Activated CD8-positive, alpha-beta memory T cell treated with anti-CD3 and anti-CD28 coated beads for 1 hour (primary cell): Measurements from ENCODE around the gene SLX4IP.

ENCODE experiments used
- DNase-seq, 2 donors: peaks; one replicate each; pipeline ENCODE4 v3.0.0-alpha.2; 2020; ENCODE audit warnings: low read depth in 1 of 2; ENCODE audit errors: extremely low read depth in 1 of 2

Gene SLX4IP

DNA sequence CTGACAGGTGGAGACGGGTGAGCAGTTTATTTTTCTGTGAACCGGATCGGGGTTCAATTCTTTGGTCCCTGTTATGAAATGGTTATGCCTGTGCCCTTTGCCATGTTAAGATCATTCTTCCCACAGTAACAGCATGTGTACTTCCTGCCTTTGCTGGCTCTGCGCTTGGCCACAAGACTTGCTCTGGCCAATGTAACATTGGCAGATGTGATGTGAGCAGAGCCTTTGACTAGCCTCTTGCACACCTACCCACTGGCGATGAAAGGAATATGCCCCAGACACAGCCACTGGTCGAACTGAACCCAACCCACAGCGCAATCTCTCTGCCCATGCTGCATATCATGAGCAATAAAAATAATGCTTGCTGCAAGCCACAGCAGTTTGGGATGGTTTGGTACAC lies 206.8 kb downstream of the SLX4IP start:
- no peak for DNase-seq

DNA sequence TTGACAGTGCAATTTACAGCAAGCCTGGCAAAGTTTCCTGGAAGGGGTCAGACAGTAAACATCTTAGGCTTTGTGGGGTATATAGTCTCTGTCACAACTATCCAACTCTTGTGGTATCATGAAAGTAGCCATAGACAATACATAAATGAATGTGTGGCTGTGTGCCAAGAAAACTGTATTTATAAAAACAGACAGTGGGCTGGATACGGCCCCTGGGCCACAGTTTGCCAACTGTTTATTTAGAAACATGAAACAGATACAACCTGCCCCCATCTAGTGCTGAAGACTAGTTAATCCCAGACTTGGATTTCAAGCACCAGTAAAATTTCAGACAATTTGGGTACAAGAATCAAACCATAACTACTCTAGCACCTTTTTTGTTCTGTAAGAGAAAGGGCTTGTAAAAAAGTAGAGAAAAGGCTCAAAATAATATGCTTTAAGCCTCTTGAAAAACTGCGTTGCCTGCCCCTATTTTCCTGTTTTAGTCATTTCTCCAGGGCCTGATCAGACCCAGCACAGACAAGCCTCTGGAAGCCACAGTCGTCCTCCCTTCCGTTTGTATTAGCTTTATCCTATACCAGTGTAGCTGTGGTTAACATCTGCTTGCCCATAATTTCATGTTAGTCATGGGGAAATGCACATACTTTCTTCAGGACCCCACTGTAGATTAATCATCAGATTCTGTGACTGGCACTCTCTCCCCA lies 207.9 kb downstream of the SLX4IP start:
- DNase-seq, result no peak

DNA sequence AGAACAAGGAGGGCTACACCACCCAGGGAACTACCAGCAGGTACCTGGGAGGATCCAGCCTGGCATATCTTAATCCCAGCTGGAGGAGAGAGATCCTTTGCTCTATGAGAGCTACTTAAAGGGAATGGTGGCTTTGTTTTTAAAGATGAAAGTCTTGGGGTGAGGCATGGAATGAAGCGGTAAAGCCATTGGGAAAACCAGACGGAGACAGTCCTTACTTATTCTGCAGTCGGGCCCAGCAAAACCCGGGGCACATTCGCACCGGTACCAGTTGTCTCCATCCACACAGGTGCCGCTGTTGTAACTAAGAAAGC lies 208.4 kb downstream of the SLX4IP start:
- no peak for DNase-seq

DNA sequence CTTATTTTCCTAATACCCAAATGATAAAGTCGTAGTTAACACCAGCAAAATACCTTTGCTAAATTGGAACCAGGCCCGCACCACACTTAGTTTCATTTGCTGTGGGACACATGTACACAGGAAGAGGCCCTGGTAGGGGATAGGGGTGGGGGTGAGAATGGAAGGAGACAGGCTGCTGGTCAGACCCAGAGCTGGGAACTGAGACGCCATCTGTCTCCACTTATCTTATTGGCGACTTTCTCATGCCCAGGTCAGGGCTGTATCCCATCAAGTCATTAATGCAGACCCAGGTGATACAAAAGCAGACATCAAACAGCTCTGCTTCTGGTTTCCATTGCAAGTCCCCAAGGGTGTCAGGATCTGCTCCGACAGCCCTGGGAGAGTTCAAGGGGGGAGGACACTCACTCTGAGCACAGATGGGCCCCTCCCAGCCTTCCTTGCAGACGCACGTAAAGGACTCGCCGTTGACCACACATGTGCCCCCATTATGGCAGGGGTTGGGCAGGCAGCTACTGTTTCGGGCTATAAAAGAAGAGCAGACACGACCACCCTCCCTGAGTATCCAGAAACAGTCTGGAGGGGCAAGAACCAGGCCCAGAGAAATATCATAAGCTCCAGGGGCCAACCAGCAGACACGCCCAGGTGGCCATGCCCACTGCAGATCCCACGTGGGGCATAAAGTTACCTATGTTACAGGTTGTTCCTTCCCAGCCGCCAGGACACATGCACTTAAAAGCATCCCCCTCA lies 209.5 kb downstream of the SLX4IP start:
- DNase-seq, result no peak

DNA sequence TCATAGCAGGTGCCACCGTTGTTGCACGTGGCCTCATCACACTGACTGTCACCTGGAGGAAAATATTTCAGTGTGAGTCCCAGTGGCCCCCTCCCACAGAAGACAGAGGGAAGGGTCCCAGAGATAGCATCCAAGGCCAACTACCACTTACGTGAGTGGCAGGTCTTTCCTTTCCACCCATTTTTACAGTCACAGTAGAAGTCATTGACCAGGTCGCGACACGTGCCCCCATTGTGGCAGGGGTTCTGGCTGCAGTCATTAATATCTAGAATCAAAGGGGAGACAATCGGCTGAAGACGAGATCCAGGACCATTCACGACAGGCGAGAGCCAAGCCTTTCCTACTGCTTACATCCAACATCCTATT lies 210.1 kb downstream of the SLX4IP start:
- DNase-seq, result no peak

DNA sequence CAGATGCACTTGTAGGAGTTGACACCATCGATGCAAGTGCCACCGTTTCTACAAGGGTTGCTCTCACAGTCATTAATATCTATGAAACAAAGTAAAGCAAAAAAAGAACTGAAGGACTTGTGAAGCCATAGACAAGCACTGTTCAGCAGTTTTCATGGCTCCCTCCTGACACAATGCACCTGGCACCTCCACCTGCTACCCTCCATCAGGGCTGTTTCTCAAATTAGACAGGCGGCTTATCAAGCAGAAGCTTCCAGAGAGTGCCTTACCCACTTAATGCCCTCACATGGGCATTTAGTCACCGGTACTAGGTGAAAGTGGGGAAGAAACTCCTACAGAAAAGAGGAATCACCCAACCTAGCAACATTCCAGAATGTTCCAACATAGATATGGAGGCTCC lies 210.9 kb downstream of the SLX4IP start:
- no peak for DNase-seq

DNA sequence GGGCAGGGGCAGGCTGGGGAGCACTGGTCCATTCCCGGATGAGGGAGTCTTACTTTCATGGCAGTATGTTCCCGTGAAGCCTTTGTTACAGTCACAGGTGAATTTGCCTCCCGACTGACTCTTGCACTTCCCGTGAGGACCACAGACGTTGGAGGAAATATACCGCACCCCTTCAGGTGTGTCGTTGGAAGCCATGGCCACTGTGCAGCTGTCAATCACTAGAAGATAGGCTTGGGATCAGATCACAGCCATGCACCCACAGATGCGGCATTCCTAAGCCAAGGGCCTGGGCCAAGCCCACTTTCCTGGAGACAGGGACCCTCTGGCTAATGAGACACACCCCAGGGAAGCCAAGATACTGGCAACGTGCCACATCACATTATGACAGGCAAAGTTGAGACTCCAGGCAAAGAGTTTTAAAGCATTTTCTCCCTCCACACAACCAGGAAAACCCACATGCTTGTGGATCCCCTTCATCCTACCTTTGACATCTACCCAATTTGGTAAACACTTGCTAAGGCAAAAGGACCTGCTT lies 211.8 kb downstream of the SLX4IP start:
- no peak for DNase-seq

DNA sequence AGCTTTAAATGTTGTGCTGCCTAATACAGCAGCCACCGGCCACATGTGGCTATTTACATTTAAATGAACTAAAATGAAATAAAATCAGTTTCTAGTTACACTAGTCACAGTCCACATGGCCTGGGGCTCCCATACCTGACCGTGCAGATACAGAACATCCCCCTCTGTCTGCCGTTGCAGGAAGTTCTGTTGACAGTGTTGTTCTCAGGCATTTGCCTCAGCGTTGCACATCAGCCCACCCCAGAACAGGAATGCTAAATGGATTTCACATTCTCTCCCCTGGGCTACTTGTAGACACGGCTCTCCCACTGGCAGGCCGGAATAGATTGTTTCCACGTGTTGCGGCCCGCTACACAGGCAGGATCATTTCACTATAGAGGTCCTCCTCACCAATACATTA lies 212.4 kb downstream of the SLX4IP start:
- DNase-seq, result no peak

DNA sequence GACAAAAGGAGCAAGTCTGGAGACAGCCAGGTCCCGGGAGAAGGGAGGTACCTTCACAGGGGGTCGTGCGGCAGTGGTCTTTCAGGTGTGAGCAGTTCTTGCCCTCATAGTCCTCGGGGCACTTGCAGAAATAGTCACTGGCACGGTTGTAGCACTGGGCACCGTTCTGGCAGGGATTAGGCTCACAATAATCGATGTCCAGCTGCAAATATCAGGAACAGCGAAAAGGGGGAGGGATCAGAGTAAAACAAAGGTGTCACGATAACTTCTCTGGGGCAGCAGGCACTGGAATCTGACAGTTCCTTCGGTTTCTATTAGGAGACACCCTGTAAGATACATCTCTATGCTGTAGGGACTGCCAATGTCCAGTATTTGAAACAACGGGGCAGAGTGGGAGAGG lies 212.8 kb downstream of the SLX4IP start:
- DNase-seq, result no peak

DNA sequence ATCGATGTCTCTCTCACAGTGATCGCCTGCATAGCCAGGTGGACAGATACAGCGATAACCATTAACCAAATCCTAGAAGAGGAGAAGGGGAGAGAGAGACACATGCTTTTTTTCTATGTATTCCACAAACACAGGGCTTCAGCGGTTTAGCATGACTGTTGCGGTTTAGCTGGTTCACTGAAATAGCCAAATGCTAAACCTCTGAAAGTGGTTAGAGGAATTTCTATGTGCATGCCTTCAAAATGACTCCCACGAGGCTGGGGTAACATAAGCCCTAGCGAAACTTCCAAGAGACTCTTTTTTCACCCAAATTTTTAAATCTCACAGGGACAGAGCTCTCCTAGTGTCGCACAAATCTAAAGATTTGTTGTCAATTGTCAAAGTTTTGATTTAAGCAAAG lies 213.5 kb downstream of the SLX4IP start:
- DNase-seq, result no peak

DNA sequence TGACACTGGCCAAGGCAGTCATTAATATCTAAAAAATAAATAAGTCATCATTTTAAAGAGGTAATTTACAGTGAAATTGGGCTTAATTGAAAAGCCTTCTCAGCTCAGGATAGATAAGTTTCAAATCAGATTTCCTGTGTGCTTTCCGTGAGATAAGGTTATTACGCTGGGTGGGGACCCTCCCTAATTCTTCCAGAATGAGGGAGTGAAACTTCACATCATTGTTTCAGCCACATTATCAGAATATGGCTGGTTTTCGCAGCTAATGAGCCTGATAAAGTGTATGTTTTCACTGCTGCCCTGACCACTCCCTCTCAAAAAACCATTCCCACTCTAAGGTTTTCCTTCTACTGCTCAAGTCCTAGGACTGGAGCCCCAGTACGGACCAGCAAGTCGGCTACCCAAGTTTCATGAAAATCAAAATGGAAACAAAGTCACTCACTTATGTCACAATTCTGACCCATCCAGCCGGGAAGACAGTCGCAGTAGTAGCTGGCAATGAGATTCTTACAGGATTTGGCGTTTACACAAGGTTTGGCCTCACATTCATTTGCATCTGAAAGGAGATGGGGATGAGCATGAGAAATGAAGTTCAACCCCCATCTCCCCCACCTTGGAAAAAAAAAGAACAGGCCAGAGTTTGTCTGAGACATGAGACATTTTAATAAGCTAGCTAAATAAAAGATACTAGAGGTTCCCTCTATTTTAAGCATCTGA lies 214.1 kb downstream of the SLX4IP start:
- DNase-seq, result no peak

DNA sequence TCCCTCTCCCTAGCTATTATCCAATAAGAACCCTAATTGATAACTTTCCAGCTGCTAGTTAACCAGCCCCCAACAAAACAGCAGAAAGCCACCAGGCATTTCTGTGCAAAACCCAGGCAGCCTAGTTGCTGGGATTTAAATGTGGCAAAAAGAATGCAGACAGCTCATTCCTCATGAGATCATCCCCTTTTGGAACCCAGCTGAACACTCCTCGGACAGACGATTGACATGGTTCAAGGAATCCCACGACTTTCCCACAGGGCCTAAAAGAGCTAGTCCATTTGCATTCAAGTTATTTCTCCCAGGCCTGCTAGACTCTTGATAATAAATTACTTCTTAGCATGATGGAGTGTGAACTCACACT lies 214.7 kb downstream of the SLX4IP start:
- DNase-seq, result no peak

DNA sequence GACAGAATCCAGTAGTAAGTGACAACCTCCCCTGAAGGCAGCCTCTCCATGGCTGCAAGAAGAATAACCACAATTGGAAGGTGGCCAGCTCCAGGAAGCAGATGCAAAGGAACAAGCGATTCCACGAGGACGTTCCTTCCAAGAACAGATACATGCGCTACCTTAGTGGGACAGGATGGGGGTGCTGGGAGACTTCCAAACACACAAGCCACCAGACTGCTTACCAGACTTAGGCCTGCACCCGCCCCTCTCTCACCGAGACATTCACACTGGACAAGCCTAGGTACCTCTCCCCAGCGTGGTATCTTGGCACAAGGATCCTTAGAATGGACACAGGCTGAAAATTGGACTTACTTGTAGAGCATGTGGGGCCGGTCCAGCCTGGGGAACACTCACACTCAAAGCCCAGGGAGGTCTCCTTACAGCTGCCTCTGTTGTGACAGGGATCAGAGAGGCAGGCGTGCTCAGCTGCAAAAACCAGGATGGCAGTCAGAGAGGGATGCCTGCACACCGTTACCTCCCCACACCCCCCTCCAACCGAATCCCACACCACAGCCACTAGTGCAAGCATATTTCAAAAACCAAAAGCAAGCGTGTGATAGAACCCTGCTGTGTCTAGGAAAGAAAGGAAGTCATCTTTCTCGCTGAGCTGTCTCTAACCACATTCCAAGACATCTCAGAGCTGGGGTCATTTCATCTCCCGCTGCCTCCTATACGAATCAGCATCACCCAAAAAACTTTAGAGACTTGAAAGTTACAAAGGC lies 216.3 kb downstream of the SLX4IP start:
- DNase-seq, result no peak

DNA sequence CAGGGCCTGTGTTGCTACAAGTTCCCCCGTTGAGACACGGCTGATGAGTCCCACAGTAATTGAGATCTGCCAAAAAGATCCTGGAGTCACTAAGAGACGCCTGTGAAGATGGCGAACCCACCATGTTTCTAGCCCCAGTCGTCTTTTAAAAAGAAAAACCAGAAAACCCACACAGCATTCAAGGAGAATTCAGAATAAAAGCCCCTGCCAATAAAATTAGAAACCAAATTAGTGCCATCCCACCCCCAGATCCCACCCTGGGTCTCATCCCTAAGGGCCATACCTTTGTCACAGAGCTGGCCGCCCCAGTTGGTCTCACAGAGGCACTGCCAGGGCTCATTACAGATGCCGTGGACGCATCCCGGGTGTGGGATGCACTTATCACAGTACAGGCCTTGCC lies 217.1 kb downstream of the SLX4IP start:
- DNase-seq, result no peak

DNA sequence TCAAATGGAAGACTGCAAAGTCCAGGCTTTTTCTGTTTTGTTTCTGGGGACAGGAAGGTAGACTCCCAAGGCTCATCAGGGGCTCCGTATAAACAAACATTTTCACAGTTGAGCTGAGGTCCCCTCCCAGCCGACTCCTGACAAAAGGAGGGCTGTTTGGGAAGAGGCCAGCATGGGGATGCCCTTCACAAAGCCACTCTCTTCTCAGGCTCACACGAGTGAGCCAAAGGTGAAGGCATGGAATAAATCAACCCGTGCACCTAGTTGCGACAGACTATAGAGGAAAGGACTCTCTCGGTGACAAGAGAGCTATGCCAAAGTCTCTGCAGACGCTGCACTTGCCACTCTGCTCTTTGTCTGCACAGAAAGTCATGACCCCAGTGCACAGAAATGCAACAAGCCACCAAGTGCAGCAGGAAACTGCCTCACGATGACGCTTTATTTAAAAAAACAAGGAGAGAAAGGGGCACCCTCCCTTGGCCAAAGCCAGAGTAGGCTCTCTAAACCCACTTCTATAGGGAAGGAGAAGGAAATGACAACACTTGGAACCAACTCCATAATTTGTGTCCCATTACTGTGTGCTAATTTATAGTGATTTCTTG lies 217.7 kb downstream of the SLX4IP start:
- no peak for DNase-seq

DNA sequence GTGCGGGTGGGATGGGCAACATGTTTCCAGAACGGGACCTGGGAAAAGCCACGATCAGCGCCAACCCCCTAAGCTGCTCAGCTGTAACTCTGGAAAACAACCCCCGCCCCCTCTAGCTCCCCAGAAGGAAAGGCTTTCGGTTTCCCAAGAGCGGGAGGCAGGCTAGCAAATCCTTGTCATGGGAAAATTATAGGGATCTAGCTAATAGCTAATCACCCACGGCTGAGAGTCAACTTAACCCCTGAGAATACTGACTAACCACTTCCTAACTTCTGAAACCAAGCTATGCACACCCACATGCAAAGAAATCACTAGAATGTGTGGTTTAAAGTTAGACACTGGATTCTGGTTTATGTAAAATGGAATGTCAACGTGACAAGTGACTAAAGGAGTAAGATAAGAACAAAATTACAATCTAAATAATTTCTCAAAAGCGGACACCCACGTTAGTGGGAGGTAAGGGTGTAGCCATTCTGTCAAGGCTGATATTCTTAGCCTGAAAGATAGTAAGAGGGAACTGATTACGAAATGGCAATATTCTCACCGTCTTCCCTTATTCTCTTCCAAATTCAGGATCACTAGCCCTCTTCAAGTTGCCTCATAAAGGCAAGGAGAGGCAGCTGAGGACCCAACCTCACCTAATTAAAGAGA lies 218.6 kb downstream of the SLX4IP start:
- no peak for DNase-seq

DNA sequence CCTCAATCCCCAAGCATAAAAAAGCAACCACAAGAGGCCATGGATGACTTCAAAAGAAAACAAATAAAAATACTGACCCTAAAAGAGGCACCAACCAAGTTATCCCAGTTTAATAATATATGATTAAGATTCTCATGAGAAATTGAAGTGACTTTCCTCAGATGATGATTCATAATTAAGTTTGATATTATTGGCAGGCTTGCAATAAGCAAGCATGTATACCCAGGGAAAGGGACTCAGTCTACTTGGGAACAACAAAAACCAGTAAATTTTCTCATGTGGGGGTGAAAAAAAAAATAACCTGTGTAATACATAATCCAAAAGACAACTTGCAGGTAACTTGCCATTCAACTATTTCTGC lies 219.1 kb downstream of the SLX4IP start:
- no peak for DNase-seq

DNA sequence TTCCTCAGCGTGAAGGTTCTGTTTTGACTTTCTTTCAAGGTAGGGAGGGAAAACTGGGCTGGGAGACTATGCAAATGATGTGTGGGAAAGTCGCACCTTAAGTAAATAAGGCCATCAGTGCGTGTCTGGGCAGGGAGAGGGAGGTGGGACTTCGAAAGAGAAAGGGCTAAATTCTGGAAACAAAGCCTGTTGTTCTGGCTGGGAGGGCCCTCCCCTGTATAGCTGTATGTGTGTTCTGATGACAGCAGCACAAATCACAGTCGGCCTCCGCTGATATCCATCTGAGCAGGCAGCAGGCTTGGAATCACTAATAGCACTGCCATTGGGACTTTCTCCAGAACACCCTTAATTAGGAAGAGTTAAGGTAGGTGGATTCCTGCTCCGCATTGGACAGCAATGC lies 219.5 kb downstream of the SLX4IP start:
- DNase-seq, result no peak

DNA sequence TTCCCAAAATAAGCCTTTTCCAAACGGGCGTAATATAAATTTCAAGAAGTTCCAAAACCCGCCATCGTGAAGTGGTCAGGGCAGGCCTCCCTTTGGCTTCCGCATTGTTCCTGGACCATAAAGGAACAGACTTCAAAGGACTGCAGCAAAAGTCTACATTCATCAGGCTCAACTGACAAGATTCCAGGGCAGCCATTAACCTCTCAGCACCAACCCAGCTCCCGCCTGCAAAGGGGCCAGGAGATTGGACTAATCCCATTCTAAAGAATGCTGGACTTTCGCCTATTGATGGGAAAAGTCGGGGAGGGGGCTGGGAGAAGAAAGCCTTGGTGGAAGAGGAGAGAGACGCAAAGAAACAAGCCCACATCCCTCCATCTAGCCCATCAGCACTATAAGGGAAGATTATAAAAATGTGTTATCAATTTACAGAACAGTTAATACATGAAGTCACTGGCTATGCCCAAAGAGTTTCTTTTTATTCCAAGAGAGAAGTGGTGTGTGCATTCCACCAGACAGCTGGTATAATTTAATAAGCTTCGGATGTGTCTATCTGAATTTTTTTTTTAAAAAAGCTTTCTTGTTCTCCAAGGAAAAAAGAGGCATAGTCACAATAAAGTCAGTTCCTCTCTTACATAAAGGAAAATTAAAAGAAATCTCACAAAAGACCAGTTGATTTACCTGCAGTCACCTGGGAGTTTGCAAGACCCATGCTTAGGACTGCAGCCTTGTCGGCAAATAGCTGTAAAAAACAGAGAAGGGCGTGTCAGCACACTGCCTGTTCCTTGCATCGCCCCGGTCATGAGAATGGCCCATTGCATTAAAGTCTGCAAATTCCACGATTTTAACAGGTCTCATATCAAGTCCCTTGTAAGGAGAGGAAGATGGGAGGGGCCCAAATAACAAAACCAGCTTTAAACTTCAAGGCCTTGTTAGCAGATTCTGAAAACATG lies 220.9 kb downstream of the SLX4IP start:
- DNase-seq, result no peak
